AG04450 (cell line): ENCODE results near the gene TUFT1. TPM values are rescaled to one million over a fixed set of nuclear protein-coding genes. Genes with fewer than 3 reads are reported as not detected.
A peak's percentile ranks its signal among the peaks of the same experiment; 100 is the strongest.

Source experiments
- CTCF ChIA-PET: fragments of 300-600, 350-600 bp; formaldehyde crosslinking; extraction: SDS; loops from one replicate; lab custom pipeline; 2022; ENCODE audit warnings: antibody characterized with exemption, inconsistent platforms; lab: Charles Lee
- POLR2A ChIA-PET: fragments of 350-600 bp; formaldehyde crosslinking; extraction: SDS; loops from one replicate; lab custom pipeline; 2021; ENCODE audit warnings: antibody characterized with exemption, inconsistent platforms; lab: Yijun Ruan, JAX
- DNase-seq: peaks from one replicate; pipeline ENCODE4 v3.0.0-alpha.2; 2011; ENCODE audit warnings: low read depth, low spot score
- H3K27ac ChIP-seq: one replicate; pipeline ENCODE4 v1.5.1; 2012; ENCODE audit warnings: low read depth, low read length, control low read depth
- H3K27me3 ChIP-seq: one replicate; pipeline ENCODE4 v1.6.0; 2012; ENCODE audit warnings: low read length; ENCODE audit not compliant: control insufficient read depth, insufficient read depth
- H3K4me3 ChIP-seq: 2 replicates; pipeline ENCODE4 v1.5.1; 2011; ENCODE audit warnings: mild to moderate bottlenecking, low read depth, low read length, control low read depth
- H3K9me3 ChIP-seq: 2 replicates; pipeline ENCODE4 v1.5.1; 2012; ENCODE audit warnings: low read length; ENCODE audit not compliant: control insufficient read depth, insufficient read depth
- polyA plus RNA-seq: library from polyadenylated mRNA; depleted of rRNA; stranded (reverse); fragments of >200 nt; gene quantifications from 2 replicates; pipeline ENCODE4 v1.2.3, GENCODE V29; 2011
- TF ChIP-seq, protein P1 (sequence below): IDR thresholded peaks from 2 replicates; pipeline ENCODE4 v1.5.1; 2011; ENCODE audit warnings: low read depth, low read length, control low read depth, inconsistent platforms

The TUFT1 gene
- polyA plus RNA-seq, 1 experiment, result 21.9 TPM

DNA sequence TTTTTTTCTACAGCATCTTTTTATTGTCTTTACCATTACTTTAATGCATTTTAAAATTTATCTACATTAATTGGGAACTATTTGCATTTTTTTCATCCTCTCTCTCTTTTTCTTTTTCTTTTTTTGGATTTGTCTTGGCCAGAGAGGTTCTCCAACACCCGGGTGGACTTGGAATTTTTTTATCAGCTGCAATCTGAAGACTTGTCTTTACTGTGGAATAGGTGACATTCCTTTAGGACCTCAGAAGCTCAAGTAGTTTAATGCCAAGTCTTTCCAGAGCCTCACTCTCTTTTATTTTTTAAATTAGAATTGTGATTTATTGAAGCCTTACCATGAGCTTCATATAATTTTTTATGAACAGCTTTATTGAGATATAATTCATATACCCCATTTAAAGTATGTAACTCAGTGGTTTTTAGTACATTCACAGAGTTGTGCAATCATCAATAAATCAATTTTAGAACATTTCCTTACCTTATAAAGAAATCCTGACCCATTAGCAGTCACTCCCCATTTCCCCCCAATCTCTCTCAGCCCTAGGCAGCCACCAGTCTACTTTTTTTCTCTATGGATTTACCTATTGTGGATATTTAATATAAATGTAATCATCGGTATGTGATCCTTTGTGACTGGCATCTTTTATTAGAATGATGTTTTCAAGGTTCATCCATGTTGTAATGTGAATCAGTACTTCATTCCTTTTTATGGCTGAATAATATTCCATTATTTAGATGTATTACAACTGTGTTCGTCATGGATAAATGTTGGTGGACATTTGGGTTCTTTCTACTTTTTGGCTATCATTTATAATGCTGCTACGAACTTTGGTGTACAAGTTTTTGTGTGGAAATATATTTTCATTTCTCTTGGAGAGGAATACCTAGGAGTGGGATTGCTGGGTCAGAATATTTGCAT lies 6.2 kb downstream of the TUFT1 start:
- H3K9me3 ChIP-seq, result no peaks in the 10 kb centered on the region
- POLR2A ChIA-PET, result interaction anchor here (0.7 to 1.0 kb wide), 3 partner anchors 9 to 985 kb away, joined by 3 to 5 read pairs (median 4); no protein-coding TSS in a partner anchor
- CTCF ChIA-PET, result interaction anchor here (1.4 kb wide), 1 partner anchor 147 kb away, joined by 3 read pairs; no protein-coding TSS in a partner anchor
- no peak overlapping the region for H3K4me3 ChIP-seq
- H3K27ac ChIP-seq, result peak overlapping the region; percentile 74
- no peaks in the 10 kb centered on the region for H3K27me3 ChIP-seq
- TF ChIP-seq, protein P1, sequence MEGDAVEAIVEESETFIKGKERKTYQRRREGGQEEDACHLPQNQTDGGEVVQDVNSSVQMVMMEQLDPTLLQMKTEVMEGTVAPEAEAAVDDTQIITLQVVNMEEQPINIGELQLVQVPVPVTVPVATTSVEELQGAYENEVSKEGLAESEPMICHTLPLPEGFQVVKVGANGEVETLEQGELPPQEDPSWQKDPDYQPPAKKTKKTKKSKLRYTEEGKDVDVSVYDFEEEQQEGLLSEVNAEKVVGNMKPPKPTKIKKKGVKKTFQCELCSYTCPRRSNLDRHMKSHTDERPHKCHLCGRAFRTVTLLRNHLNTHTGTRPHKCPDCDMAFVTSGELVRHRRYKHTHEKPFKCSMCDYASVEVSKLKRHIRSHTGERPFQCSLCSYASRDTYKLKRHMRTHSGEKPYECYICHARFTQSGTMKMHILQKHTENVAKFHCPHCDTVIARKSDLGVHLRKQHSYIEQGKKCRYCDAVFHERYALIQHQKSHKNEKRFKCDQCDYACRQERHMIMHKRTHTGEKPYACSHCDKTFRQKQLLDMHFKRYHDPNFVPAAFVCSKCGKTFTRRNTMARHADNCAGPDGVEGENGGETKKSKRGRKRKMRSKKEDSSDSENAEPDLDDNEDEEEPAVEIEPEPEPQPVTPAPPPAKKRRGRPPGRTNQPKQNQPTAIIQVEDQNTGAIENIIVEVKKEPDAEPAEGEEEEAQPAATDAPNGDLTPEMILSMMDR, result no peak
- no peak for DNase-seq

DNA sequence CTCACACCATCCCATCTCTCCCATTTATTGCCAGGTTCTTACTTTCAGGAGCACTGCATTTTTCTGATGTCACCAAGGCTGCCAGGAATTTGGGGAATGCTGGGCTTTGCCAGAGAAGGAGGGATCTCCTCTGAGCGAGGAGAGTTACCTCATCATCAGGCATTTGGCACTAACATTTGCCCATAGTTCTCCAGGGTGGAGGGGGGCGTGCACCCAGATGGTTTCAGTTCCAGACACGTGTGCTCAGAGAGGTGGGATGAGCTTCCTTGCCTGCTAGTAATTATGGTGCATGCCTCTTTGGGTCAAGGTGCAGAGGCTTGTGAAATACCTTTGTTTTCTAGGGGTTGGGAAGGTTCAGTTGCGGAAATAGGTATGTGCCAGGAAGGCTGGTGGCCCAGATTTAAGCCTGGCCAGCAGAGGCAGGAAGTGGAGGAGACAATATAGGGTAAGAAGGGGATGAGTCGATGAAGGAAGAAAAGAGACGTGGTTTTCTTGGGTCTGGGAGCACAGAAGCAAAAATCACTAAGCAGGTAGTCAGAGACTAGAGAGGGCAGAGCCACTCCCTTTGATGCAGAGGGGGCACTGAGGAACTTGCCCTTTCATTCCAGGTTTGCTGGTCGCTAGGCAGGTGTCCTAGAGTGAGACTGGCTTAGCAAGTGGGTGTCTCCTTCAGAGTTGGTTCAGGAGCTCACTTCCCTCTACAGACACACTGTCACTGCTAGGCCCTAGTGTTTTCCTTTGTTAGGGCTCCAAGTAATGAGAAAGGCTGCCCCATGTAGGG lies 7.2 kb downstream of the TUFT1 start:
- TF ChIP-seq, protein P1, result no peak
- DNase-seq, result peak; percentile 88
- H3K27me3 ChIP-seq, result no peaks in the 10 kb centered on the region
- ChIA-PET POLR2A (interaction anchor here (0.5 to 1.0 kb wide), 3 partner anchors 10 to 149 kb away, joined by 3 to 4 read pairs (median 4); partner anchors contain the start of gene CGN), CTCF (interaction anchor here (0.6 kb wide), 1 partner anchor 21 kb away, joined by 3 read pairs; no protein-coding TSS in a partner anchor)
- H3K9me3 ChIP-seq, result no peaks in the 10 kb centered on the region
- H3K27ac ChIP-seq, result peak overlapping the region; percentile 88
- H3K4me3 ChIP-seq, result peak overlapping the region; percentile 22

DNA sequence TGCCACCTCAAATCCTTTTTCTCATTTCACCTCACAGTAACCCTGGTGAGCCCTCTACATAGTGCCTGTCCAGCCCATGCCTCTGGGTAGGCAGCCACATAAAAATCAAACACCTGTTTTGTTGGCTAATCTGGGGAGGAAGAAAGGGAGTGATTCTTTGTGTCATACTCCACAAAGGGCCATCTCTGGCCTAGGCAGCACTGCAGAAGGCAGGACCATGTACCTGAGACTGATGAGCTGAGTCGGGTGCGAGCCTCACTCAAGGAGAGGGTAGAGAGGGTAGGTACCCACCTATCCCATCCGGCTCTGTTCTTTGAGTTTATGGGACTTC lies 7.8 kb downstream of the TUFT1 start:
- CTCF ChIA-PET, result interaction anchor here (0.6 to 3.7 kb wide), 4 partner anchors 12 to 62 kb away, joined by 3 to 13 read pairs (median 5); no protein-coding TSS in a partner anchor
- POLR2A ChIA-PET, result no interaction called here
- no peak overlapping the region for H3K4me3 ChIP-seq

DNA sequence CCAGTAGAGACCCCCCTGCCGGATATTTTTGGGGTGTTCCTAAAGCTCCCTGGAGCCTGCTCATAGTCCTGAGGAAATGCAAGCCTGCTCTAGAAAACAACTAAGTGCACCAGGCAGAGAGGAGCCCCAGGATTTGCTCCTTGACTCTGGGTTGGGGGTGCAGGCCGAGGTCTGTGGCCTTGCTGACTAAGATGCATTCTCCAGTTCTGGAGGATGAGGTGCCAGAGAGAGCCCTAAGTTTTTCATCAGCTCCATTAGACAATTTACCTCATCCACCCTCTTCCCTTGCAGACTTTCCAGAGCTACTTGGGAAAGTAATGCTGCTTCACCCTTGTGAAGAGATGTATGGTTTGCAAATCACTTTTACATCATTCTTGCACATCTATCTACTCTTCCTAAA lies 9.1 kb downstream of the TUFT1 start:
- ChIA-PET POLR2A (interaction anchor here (0.5 to 1.5 kb wide), 7 partner anchors 8 to 133 kb away, joined by 3 to 12 read pairs (median 4); partner anchors contain the start of genes POGZ and TUFT1), CTCF (interaction anchor here (1.0 to 3.7 kb wide), 4 partner anchors 14 to 248 kb away, joined by 3 to 13 read pairs (median 6); no protein-coding TSS in a partner anchor)
- no peak overlapping the region for H3K4me3 ChIP-seq
- peak overlapping the region; percentile 73 for H3K27ac ChIP-seq
- no peaks in the 10 kb centered on the region for H3K27me3 ChIP-seq
- TF ChIP-seq, protein P1, result no peak
- no peaks in the 10 kb centered on the region for H3K9me3 ChIP-seq
- no peak for DNase-seq

More for the DNA sequence above, 7.8 kb downstream of the TUFT1 start:
- Histone ChIP-seq H3K27ac (peak overlapping the region; percentile 88), H3K9me3 (no peaks in the 10 kb centered on the region), H3K27me3 (no peaks in the 10 kb centered on the region)
- TF ChIP-seq, protein P1, result no peak
- no peak for DNase-seq
